ENCODE results near the gene IL9R. TPM values are rescaled to one million over a fixed set of nuclear protein-coding genes. Genes with fewer than 3 reads are reported as not detected.
"Not testable (repeated sequence)": the region's sequence is repeated elsewhere in the genome, so short reads cannot be mapped to it uniquely, and the experiment has no call there.

Gene IL9R
- total RNA-seq, 2 donors from 2014 or later: not detected

GRCh38 chrX:155967653-155968325 lies 29.7 kb upstream of the IL9R start:
- Histone ChIP-seq H3K27ac (no peak overlapping the region), H3K36me3 (no peaks in the 10 kb centered on the region), H3K9me3 (peaks cover 3 to 11% of the 10 kb centered on the region in 2 donors), H3K4me1 (no peaks in the 10 kb centered on the region), H3K27me3 (no peaks in the 10 kb centered on the region), H3K4me3 (no peak overlapping the region)
- DNase-seq (ENCODE audit: low spot score): no peak
- TF ChIP-seq, protein P1, sequence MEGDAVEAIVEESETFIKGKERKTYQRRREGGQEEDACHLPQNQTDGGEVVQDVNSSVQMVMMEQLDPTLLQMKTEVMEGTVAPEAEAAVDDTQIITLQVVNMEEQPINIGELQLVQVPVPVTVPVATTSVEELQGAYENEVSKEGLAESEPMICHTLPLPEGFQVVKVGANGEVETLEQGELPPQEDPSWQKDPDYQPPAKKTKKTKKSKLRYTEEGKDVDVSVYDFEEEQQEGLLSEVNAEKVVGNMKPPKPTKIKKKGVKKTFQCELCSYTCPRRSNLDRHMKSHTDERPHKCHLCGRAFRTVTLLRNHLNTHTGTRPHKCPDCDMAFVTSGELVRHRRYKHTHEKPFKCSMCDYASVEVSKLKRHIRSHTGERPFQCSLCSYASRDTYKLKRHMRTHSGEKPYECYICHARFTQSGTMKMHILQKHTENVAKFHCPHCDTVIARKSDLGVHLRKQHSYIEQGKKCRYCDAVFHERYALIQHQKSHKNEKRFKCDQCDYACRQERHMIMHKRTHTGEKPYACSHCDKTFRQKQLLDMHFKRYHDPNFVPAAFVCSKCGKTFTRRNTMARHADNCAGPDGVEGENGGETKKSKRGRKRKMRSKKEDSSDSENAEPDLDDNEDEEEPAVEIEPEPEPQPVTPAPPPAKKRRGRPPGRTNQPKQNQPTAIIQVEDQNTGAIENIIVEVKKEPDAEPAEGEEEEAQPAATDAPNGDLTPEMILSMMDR (IDR thresholded peaks at IDR 0.05): no peak

DNA sequence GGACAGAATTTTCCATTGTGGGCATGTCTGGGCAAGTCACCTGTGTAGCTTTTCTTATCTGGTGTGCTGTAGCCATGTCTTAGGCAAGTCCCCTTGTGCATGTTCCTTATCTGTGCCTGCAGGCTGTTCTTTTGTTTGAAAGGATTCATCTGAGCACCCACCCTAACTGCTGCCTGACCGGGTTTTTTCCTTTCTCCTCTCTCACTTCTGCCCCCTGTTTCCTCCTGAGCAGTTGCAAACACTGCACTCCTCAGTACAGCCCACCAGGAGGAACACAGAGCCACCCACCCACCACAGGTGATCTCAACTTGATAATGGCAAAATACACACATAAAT lies 29.2 kb upstream of the IL9R start:
- TF ChIP-seq, protein P1 (IDR thresholded peaks at IDR 0.05): no peak
- Histone ChIP-seq H3K27me3 (no peaks in the 10 kb centered on the region), H3K4me1 (no peaks in the 10 kb centered on the region), H3K4me3 (no peak overlapping the region), H3K9me3 (peaks cover 1 to 7% of the 10 kb centered on the region in 2 donors), H3K36me3 (no peaks in the 10 kb centered on the region), H3K27ac (no peak overlapping the region)
- DNase-seq (ENCODE audit: low spot score): no peak

DNA sequence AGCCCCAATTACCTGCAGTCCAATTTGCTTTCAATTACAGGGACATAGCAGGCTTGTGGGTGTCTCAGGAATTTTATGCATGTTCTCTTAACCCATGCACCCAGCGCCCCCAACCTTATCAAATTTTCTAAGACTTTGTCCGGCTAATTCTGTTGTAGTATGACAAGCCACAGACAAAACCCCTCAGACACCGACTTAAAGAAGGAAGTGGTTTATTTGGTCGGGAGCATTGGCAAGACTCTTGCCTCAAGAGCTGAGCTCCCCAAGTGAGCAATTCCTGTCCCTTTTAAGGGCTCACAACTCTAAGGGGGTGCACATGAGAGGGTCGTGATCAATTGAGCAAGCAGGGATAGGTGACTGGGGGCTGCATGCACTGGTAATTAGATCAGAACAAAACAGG lies 28.7 kb upstream of the IL9R start:
- Histone ChIP-seq H3K27me3 (no peaks in the 10 kb centered on the region), H3K27ac (no peak overlapping the region), H3K36me3 (no peaks in the 10 kb centered on the region), H3K4me3 (no peak overlapping the region), H3K9me3 (peaks cover 0 to 3% of the 10 kb centered on the region in 2 donors), H3K4me1 (no peaks in the 10 kb centered on the region)
- TF ChIP-seq, protein P1 (IDR thresholded peaks at IDR 0.05): no peak
- no peak for DNase-seq (ENCODE audit: low spot score)

DNA sequence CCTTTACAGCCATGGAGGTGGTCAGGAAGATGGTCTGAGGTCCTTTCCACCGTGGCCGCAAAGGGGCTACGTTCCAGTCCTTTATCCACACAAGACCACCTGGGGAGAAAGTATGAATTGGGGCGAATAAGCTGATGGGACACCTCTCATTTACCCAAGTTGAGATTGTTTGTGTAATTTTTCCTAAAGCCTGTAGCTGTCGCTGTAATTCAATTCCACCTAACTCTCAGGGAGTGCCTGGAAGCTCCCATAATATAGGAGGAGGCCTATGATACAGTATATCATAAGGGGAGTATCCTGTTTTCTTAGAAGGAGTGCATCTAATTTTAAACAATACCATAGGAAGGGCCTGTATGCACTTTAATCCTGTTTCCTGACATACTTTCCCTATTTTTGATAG lies 25.8 kb upstream of the IL9R start:
- H3K9me3 ChIP-seq; H3K27me3 ChIP-seq; DNase-seq (ENCODE audit: low spot score); H3K36me3 ChIP-seq; H3K4me3 ChIP-seq; H3K4me1 ChIP-seq; H3K27ac ChIP-seq: not testable (repeated sequence)

DNA sequence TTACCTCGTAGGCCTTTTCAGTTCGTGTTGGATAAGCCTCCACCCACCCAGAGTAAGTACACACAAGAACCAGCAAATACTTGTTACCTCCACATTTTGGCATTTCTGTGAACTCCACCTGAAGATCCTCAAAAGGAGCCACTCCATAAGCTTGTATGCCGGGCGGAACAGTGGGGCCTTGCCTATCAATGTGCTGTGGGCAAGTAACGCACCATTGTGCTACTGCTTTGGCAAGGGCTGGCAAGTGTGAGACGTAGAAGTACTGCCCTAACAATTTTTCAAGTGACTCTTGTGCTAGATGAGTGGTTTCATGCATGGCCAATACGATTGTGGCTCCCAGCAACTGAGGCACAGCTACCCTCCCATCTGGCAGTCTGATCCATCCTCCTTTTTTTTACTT lies 25.3 kb upstream of the IL9R start:
- not testable (repeated sequence) for H3K4me1 ChIP-seq; H3K36me3 ChIP-seq; H3K27ac ChIP-seq; H3K27me3 ChIP-seq; H3K4me3 ChIP-seq; DNase-seq (ENCODE audit: low spot score); H3K9me3 ChIP-seq

- Histone ChIP-seq H3K9me3 (peaks cover 0 to 19% of the 10 kb centered on the region in 2 donors), H3K27me3 (no peaks in the 10 kb centered on the region), H3K27ac (no peak overlapping the region), H3K4me3 (no peak overlapping the region), H3K36me3 (no peaks in the 10 kb centered on the region), H3K4me1 (no peaks in the 10 kb centered on the region)
- TF ChIP-seq, protein P1 (IDR thresholded peaks at IDR 0.05): no peak
- no peak for DNase-seq (ENCODE audit: low spot score)
Measured at GRCh38 chrX:155983326-155983725, 14.2 kb upstream of the IL9R start.

GRCh38 chrX:155985208-155985607 lies 12.3 kb upstream of the IL9R start:
- Histone ChIP-seq H3K36me3 (no peaks in the 10 kb centered on the region), H3K27ac (no peak overlapping the region), H3K4me1 (no peaks in the 10 kb centered on the region), H3K27me3 (no peaks in the 10 kb centered on the region), H3K9me3 (peaks cover 0 to 19% of the 10 kb centered on the region in 2 donors), H3K4me3 (no peak overlapping the region)
- DNase-seq (ENCODE audit: low spot score): no peak
- TF ChIP-seq, protein P1 (IDR thresholded peaks at IDR 0.05): no peak

- not testable (repeated sequence) for DNase-seq (ENCODE audit: low spot score); H3K4me3 ChIP-seq; H3K27me3 ChIP-seq; H3K4me1 ChIP-seq; H3K27ac ChIP-seq; H3K36me3 ChIP-seq
- peaks cover 0 to 19% of the 10 kb centered on the region in 2 donors for H3K9me3 ChIP-seq
Measured at GRCh38 chrX:155986995-155987394, 10.5 kb upstream of the IL9R start.
